Spinal cord (tissue), 10 donors: Measurements from ENCODE around the gene DIP2A. TPM values are rescaled to one million over a fixed set of nuclear protein-coding genes. Genes with fewer than 3 reads are reported as not detected.

Experiments used
- DNase-seq, 6 donors: peaks; one replicate each; pipeline versions ENCODE4 v3.0.0 to v3.0.0-alpha.2; 2013 to 2015; ENCODE audit warnings: low spot score in 6 of 6, low read depth in 4 of 6
- H3K27ac ChIP-seq: one replicate; pipeline ENCODE4 v1.5.1; 2013; ENCODE audit warnings: low read depth, low read length, control low read depth
- H3K27me3 ChIP-seq: one replicate; pipeline ENCODE4 v1.6.1; 2013; ENCODE audit warnings: low read length; ENCODE audit not compliant: control insufficient read depth, insufficient read depth
- H3K36me3 ChIP-seq: one replicate; pipeline ENCODE4 v1.6.1; 2013; ENCODE audit warnings: low read length; ENCODE audit not compliant: control insufficient read depth, insufficient read depth
- H3K4me1 ChIP-seq: one replicate; pipeline ENCODE4 v1.6.1; 2013; ENCODE audit warnings: low read length; ENCODE audit not compliant: control insufficient read depth, insufficient read depth
- H3K4me3 ChIP-seq: one replicate; pipeline ENCODE4 v1.5.1; 2013; ENCODE audit warnings: low read depth, low read length, control low read depth
- H3K9me3 ChIP-seq: one replicate; pipeline ENCODE4 v1.6.1; 2013; ENCODE audit warnings: low read length; ENCODE audit not compliant: control insufficient read depth, insufficient read depth
- WGBS: methylation state at CpG from one replicate; pipeline ENCODE4 v1.1.5; 2013; ENCODE audit warnings: missing lambda C conversion rate; ENCODE audit not compliant: insufficient coverage; 5-methylcytosine and 5-hydroxymethylcytosine counted together
- polyA plus RNA-seq, 2 donors: library from polyadenylated mRNA; unstranded; fragments of 120-200 nt; gene quantifications; one replicate each; pipeline ENCODE4 v1.2.1, GENCODE V29; 2013; ENCODE audit not compliant: insufficient read length in 2 of 2
- total RNA-seq, 2 donors: library from RNA; depleted of rRNA in 1 of 2; stranded (reverse); fragments of 120-200 nt in 1 of 2; fragments of >200 nt in 1 of 2; gene quantifications; one replicate each; pipeline versions ENCODE4 v1.2.3 to v1.2.4, GENCODE V29; 2013 to 2014
- donor health status: healthy.

DIP2A gene
- total and polyA plus RNA-seq, 4 donors, result 41.2 to 69.6 (median 43.2) TPM

DNA sequence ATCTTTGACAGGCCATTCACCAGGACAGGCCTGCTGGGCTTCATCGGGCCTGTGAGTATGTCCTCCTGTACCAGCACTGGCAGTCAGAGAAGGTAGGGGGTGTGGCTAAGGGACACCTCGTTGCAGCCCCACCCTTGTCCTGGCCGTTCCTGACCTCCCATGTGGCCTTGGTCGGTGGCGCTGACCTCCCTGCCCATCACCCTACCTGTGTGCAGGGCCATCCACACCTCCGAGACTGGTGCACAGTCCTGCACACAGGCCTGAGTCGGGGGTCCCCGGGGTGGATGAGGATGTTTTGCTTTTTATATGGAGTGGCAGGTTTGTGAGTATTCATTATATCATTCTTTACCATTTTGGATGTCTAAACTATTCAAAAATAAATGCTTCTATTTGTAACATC is 87.2 kb downstream of the DIP2A start:
- Histone ChIP-seq H3K27me3 (no peaks in the 10 kb centered on the region), H3K4me3 (no peak overlapping the region), H3K27ac (no peak overlapping the region), H3K9me3 (no peaks in the 10 kb centered on the region), H3K36me3 (peaks cover 76% of the 10 kb centered on the region), H3K4me1 (no peaks in the 10 kb centered on the region)
- no peak for DNase-seq
- 95% methylated on average over 3 of the region's 8 CpGs for WGBS

DNA sequence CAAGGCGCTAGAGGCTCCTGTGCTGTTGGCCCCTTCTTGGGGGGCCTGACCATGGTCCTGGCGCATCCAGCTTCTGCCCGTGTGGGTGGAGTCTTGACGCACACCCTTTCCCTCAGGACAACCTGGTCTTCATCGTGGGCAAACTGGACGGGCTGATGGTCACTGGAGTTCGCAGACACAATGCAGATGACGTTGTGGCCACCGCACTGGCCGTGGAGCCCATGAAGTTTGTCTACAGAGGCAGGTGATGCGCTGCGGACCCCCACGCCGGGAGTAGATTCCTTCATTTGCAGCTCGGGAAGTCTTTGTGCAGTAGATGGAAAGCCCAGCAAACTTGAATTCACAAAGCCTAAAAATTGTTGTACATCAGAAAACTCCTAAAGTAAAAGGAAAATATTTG is 88.1 kb downstream of the DIP2A start:
- 97% methylated on average over 11 of the region's 15 CpGs for WGBS

DNA sequence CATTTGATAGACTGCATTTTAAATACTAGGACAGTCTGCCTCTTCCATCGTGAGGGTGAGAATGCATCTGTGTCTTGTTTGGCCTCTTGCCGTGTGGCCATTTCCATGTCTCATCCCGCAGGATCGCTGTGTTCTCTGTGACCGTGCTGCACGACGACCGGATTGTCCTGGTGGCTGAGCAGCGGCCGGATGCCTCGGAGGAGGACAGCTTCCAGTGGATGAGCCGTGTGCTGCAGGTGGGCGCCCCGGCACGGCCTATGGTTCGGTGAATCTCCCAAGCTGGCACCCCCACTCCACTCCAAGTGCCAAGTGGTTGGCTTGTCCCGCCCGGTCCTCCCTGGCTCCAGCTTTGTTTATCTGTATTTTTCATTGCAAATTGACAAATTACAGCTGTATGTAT is 91.0 kb downstream of the DIP2A start:
- DNase-seq, result no peak
- H3K4me1 ChIP-seq, result no peaks in the 10 kb centered on the region
- no peaks in the 10 kb centered on the region for H3K27me3 ChIP-seq
- H3K4me3 ChIP-seq, result no peak overlapping the region
- no peaks in the 10 kb centered on the region for H3K9me3 ChIP-seq
- 91% methylated on average over 16 of the region's 18 CpGs for WGBS
- H3K36me3 ChIP-seq, result peaks cover 75% of the 10 kb centered on the region
- no peak overlapping the region for H3K27ac ChIP-seq

More for the DNA sequence above, 88.1 kb downstream of the DIP2A start:
- Histone ChIP-seq H3K4me3 (no peak overlapping the region), H3K4me1 (no peaks in the 10 kb centered on the region), H3K27me3 (no peaks in the 10 kb centered on the region), H3K9me3 (no peaks in the 10 kb centered on the region), H3K36me3 (peaks cover 75% of the 10 kb centered on the region), H3K27ac (no peak overlapping the region)
- DNase-seq, result no peak

DNA sequence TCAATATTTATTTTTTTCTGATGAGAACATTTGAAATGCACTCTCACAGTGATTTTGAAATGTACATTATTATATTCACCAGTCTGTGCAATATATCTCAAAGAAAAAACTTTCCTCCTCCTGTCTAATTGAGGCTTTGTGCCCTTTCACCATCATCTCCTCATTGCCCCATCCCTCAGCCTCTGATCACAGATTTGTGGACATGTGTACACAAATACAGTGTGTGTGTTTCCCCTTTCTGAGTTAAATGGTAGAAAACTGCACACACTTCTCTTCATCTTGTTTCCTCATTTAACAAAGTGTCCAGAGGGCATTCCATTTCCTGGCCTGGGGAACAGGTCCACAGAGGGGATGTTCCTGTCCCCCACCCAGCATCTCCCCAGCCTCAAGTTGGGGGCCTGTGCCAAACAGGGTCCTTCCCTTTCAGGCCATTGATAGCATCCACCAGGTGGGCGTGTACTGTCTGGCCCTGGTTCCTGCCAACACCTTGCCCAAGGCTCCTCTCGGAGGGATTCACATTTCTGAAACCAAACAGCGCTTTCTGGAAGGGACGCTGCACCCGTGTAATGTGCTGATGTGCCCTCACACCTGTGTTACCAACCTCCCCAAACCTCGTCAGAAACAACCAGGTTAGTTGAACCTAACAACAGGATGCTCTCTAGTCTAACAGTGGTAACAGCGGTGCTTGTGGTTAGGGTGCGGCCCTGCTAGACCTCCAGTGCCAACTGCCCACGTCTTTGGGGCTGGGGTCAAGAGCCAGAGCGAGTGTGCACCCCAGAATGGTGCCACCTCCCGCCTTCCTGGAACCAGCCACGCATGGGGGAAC is 91.6 kb downstream of the DIP2A start:
- 98% methylated on average over 12 of the region's 12 CpGs for WGBS
- no peak for DNase-seq
- Histone ChIP-seq H3K27ac (no peak overlapping the region), H3K9me3 (no peaks in the 10 kb centered on the region), H3K27me3 (no peaks in the 10 kb centered on the region), H3K36me3 (peaks cover 78% of the 10 kb centered on the region), H3K4me3 (no peak overlapping the region), H3K4me1 (no peaks in the 10 kb centered on the region)

DNA sequence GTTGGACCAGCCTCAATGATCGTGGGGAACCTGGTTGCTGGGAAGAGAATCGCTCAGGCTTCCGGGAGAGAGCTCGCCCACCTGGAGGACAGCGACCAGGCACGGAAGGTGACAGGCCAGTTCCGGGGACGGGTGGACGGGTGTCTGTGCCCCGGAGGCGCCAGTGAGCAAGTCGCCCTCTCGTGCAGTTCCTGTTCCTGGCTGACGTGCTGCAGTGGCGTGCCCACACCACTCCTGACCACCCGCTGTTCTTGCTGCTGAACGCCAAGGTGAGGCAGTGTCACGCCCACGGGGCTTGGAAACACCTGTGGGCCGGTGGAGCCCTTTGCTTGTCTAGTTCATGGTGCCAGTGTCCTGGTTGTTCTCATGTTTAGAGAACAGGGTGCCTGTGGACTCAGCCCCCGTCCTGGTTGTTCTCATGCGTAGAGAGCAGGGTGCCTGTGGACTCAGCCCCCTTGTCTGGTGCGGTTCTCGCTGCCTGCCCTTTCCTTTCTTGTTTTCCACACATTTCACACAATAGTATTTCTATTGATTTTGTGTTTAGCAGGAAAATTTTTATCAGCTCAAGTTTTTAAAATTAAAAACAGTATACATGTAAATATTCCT is 93.0 kb downstream of the DIP2A start:
- H3K36me3 ChIP-seq, result peaks cover 76% of the 10 kb centered on the region
- no peak overlapping the region for H3K4me3 ChIP-seq
- no peaks in the 10 kb centered on the region for H3K4me1 ChIP-seq
- no peaks in the 10 kb centered on the region for H3K9me3 ChIP-seq
- no peak for DNase-seq
- 86% methylated on average over 20 of the region's 24 CpGs for WGBS
- no peaks in the 10 kb centered on the region for H3K27me3 ChIP-seq
- no peak overlapping the region for H3K27ac ChIP-seq

DNA sequence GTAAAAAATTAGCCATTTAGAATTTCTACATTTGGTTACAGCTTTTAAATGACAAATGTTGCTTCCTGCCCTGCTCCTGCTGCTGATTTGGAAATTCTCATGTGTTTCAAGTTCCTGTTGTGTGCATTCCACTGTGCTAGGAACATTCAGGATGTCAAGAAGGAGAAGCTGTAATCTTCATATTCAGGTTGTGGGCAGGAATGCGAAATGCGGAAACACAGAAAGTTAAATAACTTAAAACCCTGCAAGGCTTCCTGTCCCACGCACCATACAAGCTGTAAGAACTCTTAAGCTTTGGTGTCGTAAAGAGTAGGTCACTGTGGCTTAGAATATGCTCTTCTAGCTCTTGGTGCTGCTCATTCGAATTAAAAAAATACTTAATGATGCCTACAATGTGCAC is 93.6 kb downstream of the DIP2A start:
- H3K27ac ChIP-seq, result no peak overlapping the region
- H3K9me3 ChIP-seq, result no peaks in the 10 kb centered on the region
- no peaks in the 10 kb centered on the region for H3K4me1 ChIP-seq
- 86% methylated on average over 4 of the region's 5 CpGs for WGBS
- H3K4me3 ChIP-seq, result no peak overlapping the region
- H3K27me3 ChIP-seq, result no peaks in the 10 kb centered on the region
- peaks cover 75% of the 10 kb centered on the region for H3K36me3 ChIP-seq
- no peak for DNase-seq

DNA sequence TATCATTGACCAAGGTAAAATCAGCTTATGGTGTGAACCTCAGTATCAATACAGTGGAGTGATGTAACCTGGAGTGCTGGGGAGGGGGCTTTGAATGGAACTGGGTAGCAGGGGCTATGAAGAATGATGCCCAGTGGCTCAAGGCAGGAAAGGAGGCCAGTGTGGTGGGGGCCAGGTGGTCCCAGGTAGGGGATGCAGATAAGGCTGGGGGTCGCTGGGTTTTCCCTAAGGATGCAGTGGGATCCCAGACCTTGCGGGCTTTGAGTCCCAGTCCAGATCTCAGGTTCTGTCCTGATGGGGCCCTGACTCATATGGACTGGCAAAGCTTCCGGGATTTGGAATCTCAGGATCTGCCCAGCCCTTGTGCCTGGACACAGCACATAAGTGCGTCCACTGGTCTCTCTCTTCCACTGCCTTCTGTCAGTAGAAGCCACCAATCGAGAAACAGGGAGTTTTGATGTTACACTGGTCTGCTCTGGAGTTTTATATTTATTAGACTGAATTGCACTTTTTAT is 94.2 kb downstream of the DIP2A start:
- no peaks in the 10 kb centered on the region for H3K27me3 ChIP-seq
- 96% methylated on average over 4 of the region's 5 CpGs for WGBS
- H3K4me1 ChIP-seq, result no peaks in the 10 kb centered on the region
- no peak overlapping the region for H3K27ac ChIP-seq
- no peak overlapping the region for H3K4me3 ChIP-seq
- no peak for DNase-seq
- H3K36me3 ChIP-seq, result peaks cover 75% of the 10 kb centered on the region
- H3K9me3 ChIP-seq, result no peaks in the 10 kb centered on the region

DNA sequence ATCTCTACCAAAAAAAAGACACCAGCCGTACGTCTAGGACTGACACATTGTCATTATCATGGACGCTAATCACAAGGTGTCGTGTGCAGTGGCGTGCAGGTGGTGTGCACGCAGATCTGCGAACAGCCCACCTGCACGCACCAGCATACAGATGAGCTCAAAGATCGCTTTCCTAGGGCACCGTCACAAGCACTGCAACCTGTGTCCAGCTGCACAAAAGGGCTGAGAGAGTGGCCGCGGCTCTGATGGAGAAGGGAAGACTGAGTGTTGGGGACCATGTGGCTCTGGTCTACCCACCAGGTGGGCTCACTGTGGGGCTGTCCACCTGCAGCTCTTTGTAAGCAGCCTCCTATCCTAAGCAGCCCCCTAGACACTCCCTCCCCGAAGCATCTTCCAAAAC is 95.3 kb downstream of the DIP2A start:
- H3K4me1 ChIP-seq, result no peaks in the 10 kb centered on the region
- DNase-seq, result no peak
- no peak overlapping the region for H3K27ac ChIP-seq
- H3K4me3 ChIP-seq, result no peak overlapping the region
- H3K36me3 ChIP-seq, result peaks cover 75% of the 10 kb centered on the region
- H3K9me3 ChIP-seq, result no peaks in the 10 kb centered on the region
- no peaks in the 10 kb centered on the region for H3K27me3 ChIP-seq
- WGBS, result 93% methylated on average over 11 of the region's 13 CpGs

DNA sequence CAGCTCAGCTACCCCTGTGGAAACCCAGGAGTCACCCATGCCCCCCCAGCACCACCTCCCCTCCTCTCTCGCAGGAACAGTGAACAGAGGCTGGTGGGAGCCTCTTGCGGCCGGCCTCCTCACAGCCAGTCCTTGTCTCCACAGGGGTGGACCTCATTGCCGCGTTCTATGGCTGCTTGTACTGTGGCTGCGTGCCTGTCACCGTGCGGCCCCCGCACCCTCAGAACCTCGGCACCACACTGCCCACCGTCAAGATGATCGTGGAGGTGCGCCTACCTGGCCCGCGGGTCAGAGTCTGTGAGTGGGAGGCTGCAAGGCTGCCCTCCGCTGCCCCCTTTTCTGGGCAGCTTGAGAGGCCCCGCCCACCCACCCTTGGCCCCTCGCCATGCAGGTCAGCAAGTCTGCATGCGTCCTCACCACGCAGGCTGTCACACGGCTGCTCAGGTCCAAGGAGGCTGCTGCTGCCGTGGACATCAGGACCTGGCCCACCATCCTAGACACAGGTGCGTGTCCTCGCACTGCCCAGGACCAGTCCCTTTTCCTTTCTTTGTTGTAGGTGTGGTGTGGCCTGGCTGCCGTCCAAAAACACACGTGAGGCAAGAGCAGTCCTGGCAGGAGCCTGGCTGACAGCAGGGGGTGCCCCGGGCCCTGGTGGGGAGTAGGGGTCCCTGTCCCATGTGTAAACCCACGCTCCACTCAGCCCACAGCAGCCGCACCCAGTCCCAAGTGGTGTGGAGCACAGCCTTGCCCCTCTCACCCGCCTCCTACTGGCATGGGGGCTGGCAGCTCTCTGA is 95.9 kb downstream of the DIP2A start:
- Histone ChIP-seq H3K4me1 (peaks cover 3% of the 10 kb centered on the region), H3K9me3 (no peaks in the 10 kb centered on the region), H3K27me3 (no peaks in the 10 kb centered on the region), H3K27ac (no peak overlapping the region), H3K4me3 (no peak overlapping the region), H3K36me3 (peaks cover 79% of the 10 kb centered on the region)
- no peak for DNase-seq
- 93% methylated on average over 27 of the region's 30 CpGs for WGBS
